Caco-2 (cell line): ENCODE measurements around the gene MX2. TPM values are rescaled to one million over a fixed set of nuclear protein-coding genes. Genes with fewer than 3 reads are reported as not detected.

Source experiments
- BruUV-seq: library from RNA; stranded (reverse); fragments of 400-500 nt; replicated peaks from 2 replicates; lab custom pipeline; 2021; lab: Mats Ljungman, UMichigan
- CTCF ChIA-PET: fragments of 300-600 bp; sonication (Branson Sonifier 250); formaldehyde crosslinking; loops from one replicate; lab custom pipeline; 2022; ENCODE audit warnings: antibody characterized with exemption; lab: Charles Lee
- POLR2A ChIA-PET: fragments of 300-600 bp; sonication (Branson Sonifier 250); formaldehyde crosslinking; loops from one replicate; lab custom pipeline; 2022; ENCODE audit warnings: antibody characterized with exemption; lab: Charles Lee
- DNase-seq, 2 experiments: peaks; one replicate each; pipeline versions ENCODE4 v3.0.0 to v3.0.0-alpha.2; 2020 to 2022
- H3K27me3 ChIP-seq: replicated peaks from 2 replicates; pipeline ENCODE4 v1.6.0; 2011; ENCODE audit warnings: low read length; ENCODE audit not compliant: control insufficient read depth, insufficient read depth
- H3K36me3 ChIP-seq: 2 replicates; pipeline ENCODE4 v1.5.1; 2011; ENCODE audit warnings: low read length; ENCODE audit not compliant: control insufficient read depth, insufficient read depth
- H3K4me1 ChIP-seq: fragments of 250-450 bp; sonication (Bioruptor Pico); 2 replicates; pipeline ENCODE4 v1.5.1; 2020; ENCODE audit warnings: mild to moderate bottlenecking
- H3K4me3 ChIP-seq: 2 replicates; pipeline ENCODE4 v1.5.1; 2011; ENCODE audit warnings: low read depth, mild to moderate bottlenecking, control low read depth, low read length
- H3K9me3 ChIP-seq: fragments of 250-450 bp; sonication (Bioruptor Pico); 2 replicates; pipeline ENCODE4 v1.5.1; 2020; ENCODE audit warnings: mild to moderate bottlenecking, moderate library complexity
- H3K27ac Mint-ChIP-seq: one replicate; pipeline ENCODE4 v1.8.0; 2022; ENCODE audit warnings: mixed read lengths; ENCODE audit not compliant: unreplicated experiment
- H3K27me3 Mint-ChIP-seq: one replicate; pipeline ENCODE4 v1.8.0; 2022; ENCODE audit warnings: mixed read lengths; ENCODE audit not compliant: insufficient read depth, unreplicated experiment
- H3K36me3 Mint-ChIP-seq: one replicate; pipeline ENCODE4 v1.8.0; 2022; ENCODE audit warnings: mild to moderate bottlenecking, mixed read lengths; ENCODE audit not compliant: insufficient read depth, unreplicated experiment
- H3K4me1 Mint-ChIP-seq: one replicate; pipeline ENCODE4 v1.8.0; 2022; ENCODE audit warnings: low read depth, mixed read lengths; ENCODE audit not compliant: unreplicated experiment
- H3K4me3 Mint-ChIP-seq: one replicate; pipeline ENCODE4 v1.8.0; 2022; ENCODE audit warnings: mild to moderate bottlenecking, moderate library complexity, mixed read lengths; ENCODE audit not compliant: unreplicated experiment
- H3K9me3 Mint-ChIP-seq: one replicate; pipeline ENCODE4 v1.8.0; 2022; ENCODE audit warnings: mixed read lengths; ENCODE audit not compliant: unreplicated experiment
- intact Hi-C: fragments of 100-400 bp; cut with micrococcal nuclease; formaldehyde crosslinking; loops from one replicate; pipeline ENCODE4 v1.10.0; 2022; ENCODE audit not compliant: unreplicated experiment
- total RNA-seq: library from RNA; stranded (reverse); gene quantifications from 2 replicates; pipeline ENCODE4 v1.2.3, GENCODE V29; 2022
- TF ChIP-seq, protein P1 (sequence below), 2 experiments: fragments of 200-600 bp in 1 of 2; IDR thresholded peaks; 1 replicate in 1 of 2; 2 replicates in 1 of 2; pipeline versions ENCODE4 v1.5.1 to v1.8.0; 2011 to 2022; ENCODE audit warnings: antibody characterized with exemption in 1 of 2, control low read depth in 1 of 2, inconsistent platforms in 1 of 2, low read depth in 1 of 2, low read length in 1 of 2, mild to moderate bottlenecking in 1 of 2, moderate library complexity in 1 of 2; ENCODE audit not compliant: insufficient read depth in 1 of 2, severe bottlenecking in 1 of 2, unreplicated experiment in 1 of 2

MX2 gene
- total RNA-seq, 1 experiment from 2014 or later: 0.84 TPM

DNA sequence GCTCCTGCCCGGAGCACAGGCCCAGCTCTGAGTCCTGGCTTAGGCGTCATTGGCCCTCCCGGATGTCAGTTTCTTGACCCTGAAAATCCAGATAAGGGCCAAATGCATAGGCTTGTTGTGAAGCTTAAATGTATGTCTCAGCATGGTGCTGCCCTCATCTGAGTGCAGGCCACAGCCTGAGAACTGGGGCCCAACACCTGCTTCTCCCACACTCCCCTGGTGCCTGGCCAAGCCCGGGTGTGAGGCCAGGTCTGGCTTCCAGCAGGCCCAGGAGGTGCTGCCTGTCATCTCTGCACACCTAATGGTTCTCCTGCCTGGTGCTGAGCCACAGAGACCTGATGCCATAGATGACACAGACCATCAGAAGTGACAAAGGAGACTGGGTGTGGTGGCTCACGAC lies 14.0 kb downstream of the MX2 start:
- no TSS peak for BruUV-seq
- Histone ChIP-seq H3K9me3 (no peaks in the 10 kb centered on the region), H3K36me3 (no peaks in the 10 kb centered on the region), H3K4me3 (no peak overlapping the region), H3K4me1 (no peaks in the 10 kb centered on the region), H3K27me3 (no peaks in the 10 kb centered on the region)
- CTCF ChIA-PET: interaction anchor here (0.6 to 0.7 kb wide), 2 partner anchors 58 to 207 kb away, joined by 4 to 10 read pairs; no protein-coding TSS in a partner anchor
- no peak for DNase-seq
- Mint-ChIP-seq H3K27me3 (no peaks in the 10 kb centered on the region), H3K27ac (no peak overlapping the region), H3K4me3 (no peak overlapping the region), H3K9me3 (peaks cover 3% of the 10 kb centered on the region), H3K4me1 (no peaks in the 10 kb centered on the region), H3K36me3 (no peaks in the 10 kb centered on the region)
- POLR2A ChIA-PET: no interaction called here
- TF ChIP-seq, protein P1, sequence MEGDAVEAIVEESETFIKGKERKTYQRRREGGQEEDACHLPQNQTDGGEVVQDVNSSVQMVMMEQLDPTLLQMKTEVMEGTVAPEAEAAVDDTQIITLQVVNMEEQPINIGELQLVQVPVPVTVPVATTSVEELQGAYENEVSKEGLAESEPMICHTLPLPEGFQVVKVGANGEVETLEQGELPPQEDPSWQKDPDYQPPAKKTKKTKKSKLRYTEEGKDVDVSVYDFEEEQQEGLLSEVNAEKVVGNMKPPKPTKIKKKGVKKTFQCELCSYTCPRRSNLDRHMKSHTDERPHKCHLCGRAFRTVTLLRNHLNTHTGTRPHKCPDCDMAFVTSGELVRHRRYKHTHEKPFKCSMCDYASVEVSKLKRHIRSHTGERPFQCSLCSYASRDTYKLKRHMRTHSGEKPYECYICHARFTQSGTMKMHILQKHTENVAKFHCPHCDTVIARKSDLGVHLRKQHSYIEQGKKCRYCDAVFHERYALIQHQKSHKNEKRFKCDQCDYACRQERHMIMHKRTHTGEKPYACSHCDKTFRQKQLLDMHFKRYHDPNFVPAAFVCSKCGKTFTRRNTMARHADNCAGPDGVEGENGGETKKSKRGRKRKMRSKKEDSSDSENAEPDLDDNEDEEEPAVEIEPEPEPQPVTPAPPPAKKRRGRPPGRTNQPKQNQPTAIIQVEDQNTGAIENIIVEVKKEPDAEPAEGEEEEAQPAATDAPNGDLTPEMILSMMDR (IDR thresholded peaks at IDR 0.05; ENCODE audit: insufficient read depth in 1 of 2, low read depth in 1 of 2, low read length in 1 of 2, severe bottlenecking in 1 of 2, unreplicated experiment in 1 of 2): no peak
- intact Hi-C loops: no loop called here

DNA sequence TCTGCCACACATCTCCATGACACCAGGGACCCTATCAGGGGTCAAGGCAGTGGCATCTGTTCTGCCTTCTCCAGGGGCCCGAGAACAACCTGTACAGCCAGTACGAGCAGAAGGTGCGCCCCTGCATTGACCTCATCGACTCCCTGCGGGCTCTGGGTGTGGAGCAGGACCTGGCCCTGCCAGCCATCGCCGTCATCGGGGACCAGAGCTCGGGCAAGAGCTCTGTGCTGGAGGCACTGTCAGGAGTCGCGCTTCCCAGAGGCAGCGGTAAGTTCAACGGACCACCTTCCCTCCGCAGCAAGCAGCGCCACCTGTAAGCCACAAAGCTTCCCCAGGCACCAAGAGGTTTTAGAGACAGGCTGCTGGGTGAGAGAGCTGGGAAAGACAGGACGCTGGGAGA lies 15.9 kb downstream of the MX2 start:
- no peaks in the 10 kb centered on the region for H3K4me1 Mint-ChIP-seq
- no peaks in the 10 kb centered on the region for H3K36me3 ChIP-seq
- ChIA-PET POLR2A (no interaction called here), CTCF (interaction anchor here (0.8 to 2.9 kb wide), 2 partner anchors 94 to 205 kb away, joined by 5 to 14 read pairs; no protein-coding TSS in a partner anchor)
- no peaks in the 10 kb centered on the region for H3K4me1 ChIP-seq
- no TSS peak for BruUV-seq
- H3K27me3 ChIP-seq: no peaks in the 10 kb centered on the region
- H3K4me3 ChIP-seq: no peak overlapping the region
- no peaks in the 10 kb centered on the region for H3K27me3 Mint-ChIP-seq
- no peak overlapping the region for H3K27ac Mint-ChIP-seq
- no peak overlapping the region for H3K4me3 Mint-ChIP-seq
- DNase-seq: no peak
- intact Hi-C loops: no loop called here
- TF ChIP-seq, protein P1 (IDR thresholded peaks at IDR 0.05; ENCODE audit: insufficient read depth in 1 of 2, low read depth in 1 of 2, low read length in 1 of 2, severe bottlenecking in 1 of 2, unreplicated experiment in 1 of 2): no peak
- no peaks in the 10 kb centered on the region for H3K9me3 Mint-ChIP-seq
- no peaks in the 10 kb centered on the region for H3K36me3 Mint-ChIP-seq
- H3K9me3 ChIP-seq: peaks cover 5% of the 10 kb centered on the region

DNA sequence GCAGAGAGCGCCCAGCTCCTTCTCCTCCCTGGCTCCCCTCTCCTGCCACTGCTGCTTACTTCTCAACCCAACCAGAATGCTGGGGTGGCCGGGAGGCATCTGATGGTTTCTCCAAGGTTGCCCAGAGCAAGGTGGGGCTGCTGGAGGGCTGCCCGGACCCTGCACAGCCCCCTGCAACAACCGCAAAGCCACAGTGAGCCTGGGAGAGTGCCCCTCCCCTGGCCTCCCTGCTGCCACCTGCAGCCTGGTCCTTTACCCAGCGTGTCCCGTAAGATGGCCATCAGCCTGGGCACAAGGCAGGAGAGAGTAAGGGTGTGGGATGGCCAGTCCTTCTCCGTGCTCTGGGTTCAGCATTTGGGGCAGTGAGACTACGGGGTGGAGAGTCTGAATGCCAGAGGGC lies 17.0 kb downstream of the MX2 start:
- Histone ChIP-seq H3K4me3 (no peak overlapping the region), H3K27me3 (no peaks in the 10 kb centered on the region), H3K9me3 (peaks cover 5% of the 10 kb centered on the region), H3K4me1 (no peaks in the 10 kb centered on the region), H3K36me3 (no peaks in the 10 kb centered on the region)
- Mint-ChIP-seq H3K4me3 (no peak overlapping the region), H3K27me3 (no peaks in the 10 kb centered on the region), H3K4me1 (no peaks in the 10 kb centered on the region), H3K36me3 (no peaks in the 10 kb centered on the region), H3K27ac (no peak overlapping the region), H3K9me3 (no peaks in the 10 kb centered on the region)
- BruUV-seq: no TSS peak
- POLR2A ChIA-PET: no interaction called here
- no peak for DNase-seq
- intact Hi-C loops: no loop called here
- TF ChIP-seq, protein P1 (IDR thresholded peaks at IDR 0.05; ENCODE audit: insufficient read depth in 1 of 2, low read depth in 1 of 2, low read length in 1 of 2, severe bottlenecking in 1 of 2, unreplicated experiment in 1 of 2): no peak
- CTCF ChIA-PET: interaction anchor here (2.9 kb wide), 1 partner anchor 96 kb away, joined by 14 read pairs; no protein-coding TSS in a partner anchor
